Stimulated activated memory B cell treated with anti-CD40 and anti-IgM and Interleukin-4, amounts not matched to agents 10 μg/mL and 1 μg/mL and 100 μg/mL, for 72 hours (primary cell): ENCODE data around the gene MOSMO.
A peak's percentile ranks its signal among the peaks of the same experiment; 100 is the strongest.

Experiments
- ATAC-seq: fragments of 150-1000 bp; cut with Tn5 transposase; 2 replicates; pipeline ENCODE4 v1.10.0; 2021
- H3K27ac Mint-ChIP-seq: one replicate; pipeline ENCODE4 v1.8.0; 2022; ENCODE audit warnings: mild to moderate bottlenecking, mixed read lengths
- H3K27me3 Mint-ChIP-seq: one replicate; pipeline ENCODE4 v1.8.0; 2022; ENCODE audit warnings: mixed read lengths
- H3K36me3 Mint-ChIP-seq: one replicate; pipeline ENCODE4 v1.8.0; 2022; ENCODE audit warnings: mixed read lengths
- H3K4me1 Mint-ChIP-seq: one replicate; pipeline ENCODE4 v1.8.0; 2022; ENCODE audit warnings: mixed read lengths
- H3K4me3 Mint-ChIP-seq: one replicate; pipeline ENCODE4 v1.8.0; 2022; ENCODE audit warnings: mild to moderate bottlenecking, moderate library complexity, mixed read lengths
- H3K9me3 Mint-ChIP-seq: one replicate; pipeline ENCODE4 v1.8.0; 2022; ENCODE audit warnings: mixed read lengths

MOSMO gene

DNA sequence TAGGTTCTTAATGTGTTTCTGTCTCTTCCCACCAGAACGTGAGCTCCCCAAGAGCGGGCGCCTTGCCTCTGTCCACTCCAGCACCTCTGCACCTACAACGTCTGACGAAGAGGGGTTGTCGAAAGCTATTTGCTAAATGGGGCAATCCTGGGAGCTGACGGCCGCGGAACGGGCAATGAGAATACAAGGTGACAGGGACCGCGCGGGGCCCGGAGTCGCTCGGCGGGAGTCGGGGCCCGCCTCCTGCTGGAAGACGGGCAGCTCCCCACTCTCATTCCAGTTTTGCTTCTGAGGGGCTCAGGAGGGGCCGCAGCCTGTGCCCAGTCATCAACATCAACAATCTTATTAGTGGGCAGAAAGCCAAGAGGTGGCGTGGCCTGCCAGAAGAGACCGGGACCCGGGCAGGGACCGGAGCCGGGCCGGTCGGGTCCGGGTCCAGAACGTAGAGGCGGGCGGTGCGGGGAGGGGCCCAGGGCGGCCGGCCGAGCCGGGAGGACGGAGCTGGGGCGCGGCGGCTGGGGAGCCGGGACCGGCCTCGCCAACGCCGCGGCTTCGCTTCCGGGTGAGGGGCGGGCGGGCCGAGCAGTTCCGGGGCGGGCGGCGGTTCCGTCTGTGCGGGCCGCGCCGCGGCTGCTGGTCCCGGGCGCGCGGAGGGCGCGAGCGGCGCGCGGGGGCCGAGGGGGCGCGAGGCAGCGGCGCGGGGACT, at the start of gene MOSMO:
TSS of gene MOSMO (plus strand) at position 603 of the 706 bp plus-strand sequence. CDS start 191 bp downstream, outside the sequence.
- ATAC-seq: peak; percentile 94
- no peaks in the 10 kb centered on the region for H3K9me3 Mint-ChIP-seq
- H3K4me1 Mint-ChIP-seq: peaks cover 51% of the 10 kb centered on the region
- H3K36me3 Mint-ChIP-seq: peaks cover 6% of the 10 kb centered on the region
- H3K4me3 Mint-ChIP-seq: peak within 1 kb of the TSS; percentile 94
- peak within 1 kb of the TSS; percentile 85 for H3K27ac Mint-ChIP-seq
- no peaks in the 10 kb centered on the region for H3K27me3 Mint-ChIP-seq

DNA sequence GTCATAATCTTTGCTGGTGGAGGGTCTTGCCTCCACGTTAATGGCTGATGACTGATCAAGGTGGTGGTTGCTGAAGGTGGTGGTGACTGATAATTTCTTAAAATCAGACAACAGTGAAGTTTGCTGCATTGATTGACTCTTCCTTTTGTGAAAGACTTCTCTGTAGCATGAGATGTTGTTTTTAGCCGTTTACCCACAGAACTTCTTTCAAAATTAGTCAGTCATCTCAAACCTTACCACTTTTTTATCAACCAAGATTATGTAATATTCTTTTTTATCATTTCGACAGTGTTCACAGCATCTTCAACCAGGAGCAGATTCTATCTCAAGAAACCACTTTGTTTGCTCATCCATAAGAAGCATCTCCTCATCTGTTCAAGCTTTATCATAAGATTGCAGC, 48.9 kb upstream of the MOSMO start:
- Mint-ChIP-seq H3K4me3 (no peak overlapping the region), H3K27me3 (no peaks in the 10 kb centered on the region), H3K9me3 (no peaks in the 10 kb centered on the region), H3K4me1 (peaks cover 21% of the 10 kb centered on the region), H3K27ac (no peak overlapping the region), H3K36me3 (peaks cover 39% of the 10 kb centered on the region)
- no peak for ATAC-seq

DNA sequence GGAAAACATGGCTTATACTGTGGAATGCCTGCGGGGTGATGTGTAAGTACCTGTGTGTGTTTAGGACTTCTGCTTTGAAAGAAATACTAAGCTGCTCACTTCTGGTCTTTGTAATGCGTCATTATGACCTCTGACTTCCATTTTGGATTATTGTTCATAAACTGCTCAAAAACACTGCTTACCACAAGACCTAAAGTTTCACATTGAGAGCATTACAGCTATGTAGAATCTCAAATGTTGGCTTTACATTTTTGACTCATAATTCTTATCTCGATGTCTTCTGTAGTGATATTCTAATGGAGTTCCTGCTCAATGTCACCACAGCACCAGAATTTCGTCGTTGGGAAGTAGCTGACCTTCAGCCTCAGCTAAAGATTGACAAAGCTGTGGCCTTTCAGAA, 45.4 kb upstream of the MOSMO start:
- ATAC-seq: no peak
- peaks cover 66% of the 10 kb centered on the region for H3K36me3 Mint-ChIP-seq

DNA sequence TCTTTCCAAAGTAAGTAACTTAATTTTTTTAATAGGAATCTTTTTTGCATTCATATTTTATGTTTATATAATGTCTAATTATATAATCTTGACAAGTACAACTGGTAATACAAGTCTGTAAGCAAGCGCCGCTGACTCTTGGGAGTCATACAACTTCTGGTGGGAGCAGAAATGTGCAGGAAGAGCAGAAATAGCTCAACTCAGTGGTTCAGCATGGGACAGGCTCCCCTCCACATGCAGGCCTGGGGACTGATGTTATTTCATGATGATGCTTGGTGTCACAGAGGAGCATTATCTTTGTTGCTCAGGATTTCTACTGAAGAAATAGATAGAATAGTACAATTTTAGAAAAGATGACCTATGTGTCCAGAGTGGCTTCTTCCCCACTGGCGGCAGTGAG, 44.0 kb upstream of the MOSMO start:
- Mint-ChIP-seq H3K4me1 (no peaks in the 10 kb centered on the region), H3K4me3 (no peak overlapping the region), H3K27me3 (no peaks in the 10 kb centered on the region), H3K27ac (no peak overlapping the region), H3K9me3 (no peaks in the 10 kb centered on the region), H3K36me3 (peaks cover 66% of the 10 kb centered on the region)
- ATAC-seq: no peak

More for the DNA sequence above, 45.4 kb upstream of the MOSMO start:
- Mint-ChIP-seq H3K4me1 (peaks cover 6% of the 10 kb centered on the region), H3K27me3 (no peaks in the 10 kb centered on the region), H3K9me3 (no peaks in the 10 kb centered on the region), H3K4me3 (no peak overlapping the region), H3K27ac (no peak overlapping the region)

DNA sequence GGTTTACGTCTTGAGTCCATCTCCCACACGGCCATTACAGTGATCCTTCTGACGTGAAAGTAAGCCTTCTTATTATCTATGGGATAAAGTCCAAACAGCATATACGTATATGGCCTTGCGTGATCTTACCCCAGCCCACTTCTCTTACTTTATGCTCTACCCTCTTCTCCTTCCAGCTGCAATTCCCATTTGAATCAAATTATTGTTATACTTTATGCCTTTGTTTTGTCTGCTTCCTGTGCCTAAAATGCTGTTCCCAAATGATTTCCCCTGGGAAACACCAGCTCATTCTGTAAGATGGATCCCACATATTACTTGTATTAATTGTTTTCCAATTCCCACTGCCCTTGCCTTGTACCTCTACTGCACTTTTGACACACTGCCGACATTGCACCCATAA, 43.6 kb upstream of the MOSMO start:
- peaks cover 61% of the 10 kb centered on the region for H3K36me3 Mint-ChIP-seq
- ATAC-seq: no peak
- no peaks in the 10 kb centered on the region for H3K27me3 Mint-ChIP-seq
- H3K4me1 Mint-ChIP-seq: no peaks in the 10 kb centered on the region
- no peak overlapping the region for H3K4me3 Mint-ChIP-seq
- H3K27ac Mint-ChIP-seq: no peak overlapping the region
- no peaks in the 10 kb centered on the region for H3K9me3 Mint-ChIP-seq

DNA sequence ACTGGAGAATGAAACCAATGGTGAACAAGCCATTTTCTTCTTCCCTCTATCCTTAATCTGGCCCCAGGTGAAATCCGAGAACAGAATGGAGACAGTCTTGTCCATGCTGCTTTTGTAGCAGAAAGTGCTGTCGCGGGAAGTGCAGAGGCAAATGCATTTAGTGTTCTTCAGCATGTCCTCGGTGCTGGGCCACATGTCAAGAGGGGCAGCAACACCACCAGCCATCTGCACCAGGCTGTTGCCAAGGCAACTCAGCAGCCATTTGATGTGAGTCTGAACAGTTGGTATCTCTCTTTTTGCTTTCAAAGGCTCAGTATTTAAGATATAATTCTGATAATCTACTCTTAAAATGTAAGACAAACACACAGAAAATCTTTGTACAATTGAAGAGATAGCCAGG, 36.1 kb upstream of the MOSMO start:
- Mint-ChIP-seq H3K36me3 (peaks cover 36% of the 10 kb centered on the region), H3K27ac (no peak overlapping the region), H3K4me3 (no peak overlapping the region), H3K9me3 (no peaks in the 10 kb centered on the region), H3K27me3 (no peaks in the 10 kb centered on the region), H3K4me1 (no peaks in the 10 kb centered on the region)
- ATAC-seq: no peak

DNA sequence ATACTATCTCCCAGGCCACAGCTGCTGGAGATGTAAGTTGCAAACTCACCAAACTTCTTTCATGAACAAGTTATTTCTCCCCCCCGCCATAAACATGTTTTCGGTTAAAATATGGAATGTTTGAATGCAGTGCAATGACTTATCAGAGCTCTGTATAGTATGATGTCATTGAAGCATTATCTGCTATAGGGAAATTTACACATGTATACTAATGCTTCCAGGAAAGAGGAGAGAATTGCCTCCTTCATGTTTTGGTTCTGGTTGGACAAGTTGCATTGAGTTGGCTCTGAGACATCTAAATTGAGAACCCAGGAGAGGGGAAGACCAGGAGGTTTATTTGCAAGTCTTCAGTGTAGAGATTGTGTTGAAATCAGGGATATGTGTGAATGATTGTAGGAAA, 34.0 kb upstream of the MOSMO start:
- Mint-ChIP-seq H3K4me3 (no peak overlapping the region), H3K27ac (no peak overlapping the region), H3K27me3 (no peaks in the 10 kb centered on the region), H3K4me1 (no peaks in the 10 kb centered on the region), H3K36me3 (peaks cover 40% of the 10 kb centered on the region), H3K9me3 (no peaks in the 10 kb centered on the region)
- ATAC-seq: no peak

DNA sequence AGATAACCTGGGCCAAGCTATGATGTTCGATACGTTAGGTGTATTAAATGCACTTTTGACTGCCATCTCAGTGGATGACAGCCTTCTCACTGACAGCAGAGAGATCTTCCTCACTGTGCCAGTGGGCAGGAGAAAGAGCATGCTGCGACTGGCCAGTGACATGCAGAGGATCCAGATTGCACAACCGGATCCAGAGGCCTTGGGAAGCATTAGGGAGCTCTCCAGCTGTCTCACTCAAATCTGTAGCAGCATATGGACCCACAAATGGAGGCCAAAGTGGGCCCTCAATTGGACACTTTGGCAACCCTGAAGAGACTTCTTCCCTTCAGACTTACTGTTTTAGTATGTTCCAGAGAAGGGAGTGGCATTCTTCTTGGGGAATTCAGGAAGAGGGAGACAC, 27.9 kb upstream of the MOSMO start:
- H3K4me3 Mint-ChIP-seq: no peak overlapping the region
- H3K36me3 Mint-ChIP-seq: peaks cover 57% of the 10 kb centered on the region
- H3K27ac Mint-ChIP-seq: no peak overlapping the region
- no peaks in the 10 kb centered on the region for H3K9me3 Mint-ChIP-seq
- H3K27me3 Mint-ChIP-seq: no peaks in the 10 kb centered on the region
- ATAC-seq: no peak
- H3K4me1 Mint-ChIP-seq: no peaks in the 10 kb centered on the region

DNA sequence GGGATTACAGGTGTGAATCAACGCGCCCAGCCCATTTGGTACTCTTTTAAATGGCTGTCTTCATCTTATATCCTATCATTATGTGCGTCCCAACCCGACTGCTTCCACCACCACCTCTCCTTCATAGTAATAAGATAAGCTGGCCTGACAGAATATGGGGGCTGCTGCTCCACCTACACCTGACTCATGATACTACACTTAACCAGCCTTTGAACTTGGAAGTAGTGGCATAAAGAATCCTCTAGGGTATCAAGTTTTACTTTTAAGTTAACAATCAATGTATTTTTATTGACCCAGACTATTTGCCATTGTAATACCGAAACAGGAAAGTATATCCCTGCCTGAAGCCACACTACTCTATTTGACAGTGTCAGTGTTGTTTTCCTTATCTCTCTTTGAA, 25.8 kb upstream of the MOSMO start:
- ATAC-seq: no peak
- H3K27me3 Mint-ChIP-seq: no peaks in the 10 kb centered on the region
- H3K36me3 Mint-ChIP-seq: peaks cover 59% of the 10 kb centered on the region
- H3K4me1 Mint-ChIP-seq: no peaks in the 10 kb centered on the region
- H3K27ac Mint-ChIP-seq: no peak overlapping the region
- H3K9me3 Mint-ChIP-seq: no peaks in the 10 kb centered on the region
- H3K4me3 Mint-ChIP-seq: no peak overlapping the region

DNA sequence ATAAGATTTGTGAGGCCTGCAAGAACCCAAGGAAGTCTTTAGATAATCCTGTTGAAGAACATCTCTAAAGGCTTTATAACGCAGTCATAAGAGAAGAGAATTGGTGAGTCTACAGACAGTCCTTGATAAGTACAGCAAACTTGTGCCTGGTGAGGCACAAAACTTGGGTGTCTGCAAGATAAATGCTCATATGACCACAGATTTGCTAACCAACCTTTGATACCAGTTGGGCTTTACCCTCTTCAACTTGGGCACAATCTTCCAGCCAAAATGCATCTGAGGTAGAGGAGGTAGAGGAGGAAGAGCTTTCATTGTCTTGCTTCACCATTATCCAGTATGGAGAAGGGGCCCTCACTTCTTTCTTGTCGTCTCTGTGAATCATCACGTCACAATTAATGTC, 23.8 kb upstream of the MOSMO start:
- no peak overlapping the region for H3K27ac Mint-ChIP-seq
- H3K4me3 Mint-ChIP-seq: no peak overlapping the region
- H3K4me1 Mint-ChIP-seq: no peaks in the 10 kb centered on the region
- H3K27me3 Mint-ChIP-seq: no peaks in the 10 kb centered on the region
- no peak for ATAC-seq
- H3K36me3 Mint-ChIP-seq: peaks cover 52% of the 10 kb centered on the region
- H3K9me3 Mint-ChIP-seq: no peaks in the 10 kb centered on the region

DNA sequence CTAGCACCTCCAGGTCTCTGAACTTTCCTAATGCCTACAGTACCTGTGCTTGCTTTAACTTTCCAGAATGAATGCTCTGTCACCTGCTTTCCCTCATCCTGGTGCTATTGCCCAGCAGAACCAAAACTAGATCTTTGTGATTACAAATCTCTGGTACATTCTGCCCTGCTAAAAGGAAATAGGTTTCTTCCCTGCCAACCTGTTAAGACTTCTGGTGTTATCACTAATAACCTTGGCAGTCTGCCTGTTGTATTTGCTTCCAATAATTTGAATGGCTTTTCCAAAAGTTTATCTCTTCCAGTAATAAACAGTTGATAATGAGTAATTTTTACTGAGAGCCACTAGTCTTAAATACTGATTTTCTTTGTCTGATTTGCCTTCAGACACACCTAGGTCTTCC, 22.4 kb upstream of the MOSMO start:
- H3K36me3 Mint-ChIP-seq: peaks cover 40% of the 10 kb centered on the region
- no peaks in the 10 kb centered on the region for H3K9me3 Mint-ChIP-seq
- no peaks in the 10 kb centered on the region for H3K27me3 Mint-ChIP-seq
- no peaks in the 10 kb centered on the region for H3K4me1 Mint-ChIP-seq
- H3K27ac Mint-ChIP-seq: no peak overlapping the region
- no peak overlapping the region for H3K4me3 Mint-ChIP-seq
- ATAC-seq: no peak

DNA sequence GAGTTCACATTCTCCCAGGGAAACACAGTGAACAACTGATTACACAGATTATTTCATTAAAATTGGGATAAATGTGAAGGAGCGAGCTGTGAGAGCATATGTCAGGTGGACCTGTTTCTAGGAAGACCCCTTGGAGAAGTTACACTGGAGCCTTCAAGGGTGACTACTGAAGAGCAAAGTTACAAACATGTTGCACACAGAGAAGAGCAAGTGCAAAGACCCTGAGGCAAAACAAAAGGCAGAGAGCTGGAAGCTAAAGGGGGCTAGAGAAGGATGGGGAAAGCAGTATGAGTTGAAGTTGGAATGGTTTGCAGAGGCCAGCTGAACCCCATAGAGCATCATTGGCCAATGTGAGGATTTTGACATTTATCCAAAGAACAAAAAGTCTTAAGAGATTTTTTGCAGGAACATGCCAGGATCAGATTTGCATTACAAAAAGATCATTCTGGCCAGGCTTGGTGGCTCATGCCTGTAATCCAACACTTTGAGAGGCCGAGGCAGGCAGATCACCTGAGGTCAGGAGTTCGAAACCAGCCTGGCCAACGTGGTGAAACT, 21.1 kb upstream of the MOSMO start:
- Mint-ChIP-seq H3K4me3 (no peak overlapping the region), H3K27me3 (no peaks in the 10 kb centered on the region), H3K27ac (no peak overlapping the region), H3K9me3 (no peaks in the 10 kb centered on the region), H3K36me3 (peaks cover 29% of the 10 kb centered on the region), H3K4me1 (no peaks in the 10 kb centered on the region)
- ATAC-seq: no peak

DNA sequence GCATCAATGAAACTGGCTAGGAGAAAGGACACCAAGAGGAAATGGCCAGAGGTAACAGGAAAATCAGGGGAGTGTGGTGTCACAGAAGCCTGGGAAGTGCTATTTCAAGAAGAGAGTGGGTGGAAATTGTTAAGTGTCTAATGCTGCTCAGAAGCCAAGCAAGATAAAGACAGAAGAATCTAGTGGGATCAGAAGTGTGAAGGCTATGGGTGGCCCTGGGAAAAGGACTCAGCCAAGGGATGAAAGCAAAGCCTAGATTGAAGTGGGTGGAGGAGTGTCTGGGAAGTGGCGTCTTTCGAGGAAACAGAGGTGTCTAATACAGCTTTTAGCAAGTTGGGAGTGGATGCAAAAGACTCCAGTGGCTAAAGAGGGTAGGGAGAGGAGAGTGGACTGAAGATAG, 20.4 kb upstream of the MOSMO start:
- Mint-ChIP-seq H3K27me3 (no peaks in the 10 kb centered on the region), H3K4me1 (no peaks in the 10 kb centered on the region), H3K9me3 (no peaks in the 10 kb centered on the region), H3K4me3 (no peak overlapping the region), H3K27ac (no peak overlapping the region), H3K36me3 (peaks cover 22% of the 10 kb centered on the region)
- ATAC-seq: no peak

DNA sequence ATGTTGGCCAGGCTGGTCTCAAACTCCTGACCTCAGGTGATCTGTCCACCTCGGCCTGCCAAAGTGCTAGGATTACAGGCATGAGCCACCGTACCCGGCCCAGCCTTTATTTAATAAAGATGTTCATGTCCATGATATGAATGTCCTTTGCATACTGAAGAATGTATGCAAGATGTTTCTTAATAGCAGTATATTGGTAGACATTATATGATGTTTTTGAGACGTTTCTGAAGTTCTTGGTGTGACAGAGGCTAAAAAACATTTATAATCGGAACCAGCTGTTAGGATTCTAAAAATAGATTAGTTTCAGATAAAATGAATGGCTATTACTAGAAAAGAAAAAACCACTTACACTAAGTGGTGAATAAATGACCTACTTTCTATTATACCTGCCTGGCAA, 18.8 kb upstream of the MOSMO start:
- no peaks in the 10 kb centered on the region for H3K9me3 Mint-ChIP-seq
- no peak overlapping the region for H3K4me3 Mint-ChIP-seq
- ATAC-seq: no peak
- H3K27me3 Mint-ChIP-seq: no peaks in the 10 kb centered on the region
- no peaks in the 10 kb centered on the region for H3K4me1 Mint-ChIP-seq
- peaks cover 13% of the 10 kb centered on the region for H3K36me3 Mint-ChIP-seq
- no peak overlapping the region for H3K27ac Mint-ChIP-seq

DNA sequence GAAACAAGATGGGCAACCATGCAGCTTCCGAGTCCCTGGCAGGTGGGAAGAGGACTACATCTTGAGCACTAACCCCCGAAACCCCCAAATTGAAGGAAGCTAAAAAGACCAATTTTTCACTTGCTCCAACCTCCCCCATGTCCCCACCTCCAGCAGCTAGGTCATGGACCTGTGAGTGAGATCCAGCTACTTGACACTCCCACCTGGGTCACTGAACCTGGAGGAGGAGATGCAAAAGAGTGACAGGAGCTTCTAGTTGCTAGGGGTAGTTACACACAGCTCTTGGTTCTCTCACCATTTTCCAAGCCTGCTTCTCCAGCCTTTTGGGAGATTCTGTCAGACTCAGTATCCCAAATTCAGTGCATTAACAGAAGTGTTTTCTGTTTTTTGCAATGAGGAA, 18.2 kb upstream of the MOSMO start:
- no peak overlapping the region for H3K27ac Mint-ChIP-seq
- H3K9me3 Mint-ChIP-seq: no peaks in the 10 kb centered on the region
- H3K36me3 Mint-ChIP-seq: peaks cover 13% of the 10 kb centered on the region
- no peaks in the 10 kb centered on the region for H3K4me1 Mint-ChIP-seq
- no peaks in the 10 kb centered on the region for H3K27me3 Mint-ChIP-seq
- H3K4me3 Mint-ChIP-seq: no peak overlapping the region
- ATAC-seq: no peak

DNA sequence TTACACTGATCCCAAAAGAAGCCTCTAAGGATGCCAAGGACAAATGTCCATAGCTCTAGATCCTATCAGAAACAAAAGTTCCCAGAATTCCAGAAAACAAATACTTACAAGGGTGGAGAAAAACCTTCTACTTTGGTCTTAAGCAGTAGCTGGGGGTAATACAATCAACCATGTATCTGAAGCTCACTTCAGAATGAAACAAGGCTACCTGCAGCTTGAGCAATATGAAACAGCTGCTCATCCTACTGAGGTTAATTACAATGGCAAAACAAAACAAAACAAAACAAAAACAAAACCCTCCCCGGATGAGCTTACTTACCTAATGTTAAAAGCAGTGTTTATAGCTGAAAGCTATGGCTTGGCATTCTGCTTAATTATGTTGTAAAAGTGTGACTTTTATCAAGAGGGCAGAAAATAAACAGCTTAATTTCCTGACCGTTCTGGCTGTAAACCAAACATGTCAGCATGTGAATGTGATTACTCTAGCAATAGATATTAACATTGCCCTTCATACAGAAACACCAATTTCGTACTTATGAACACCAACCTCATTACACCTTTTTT, 17.4 kb upstream of the MOSMO start:
- H3K36me3 Mint-ChIP-seq: peaks cover 10% of the 10 kb centered on the region
- ATAC-seq: no peak
- no peaks in the 10 kb centered on the region for H3K27me3 Mint-ChIP-seq
- H3K4me3 Mint-ChIP-seq: no peak overlapping the region
- no peaks in the 10 kb centered on the region for H3K9me3 Mint-ChIP-seq
- H3K27ac Mint-ChIP-seq: no peak overlapping the region
- no peaks in the 10 kb centered on the region for H3K4me1 Mint-ChIP-seq
